ELF-1 (cell line): ENCODE measurements around the gene NEURL2.
"Not testable (repeated sequence)": the region's sequence is repeated elsewhere in the genome, so short reads cannot be mapped to it uniquely, and the experiment has no call there.

Experiments
- DNase-seq: peaks from one replicate; pipeline ENCODE4 v3.0.0-alpha.2; 2016; ENCODE audit warnings: low read depth, low spot score

Gene NEURL2

DNA sequence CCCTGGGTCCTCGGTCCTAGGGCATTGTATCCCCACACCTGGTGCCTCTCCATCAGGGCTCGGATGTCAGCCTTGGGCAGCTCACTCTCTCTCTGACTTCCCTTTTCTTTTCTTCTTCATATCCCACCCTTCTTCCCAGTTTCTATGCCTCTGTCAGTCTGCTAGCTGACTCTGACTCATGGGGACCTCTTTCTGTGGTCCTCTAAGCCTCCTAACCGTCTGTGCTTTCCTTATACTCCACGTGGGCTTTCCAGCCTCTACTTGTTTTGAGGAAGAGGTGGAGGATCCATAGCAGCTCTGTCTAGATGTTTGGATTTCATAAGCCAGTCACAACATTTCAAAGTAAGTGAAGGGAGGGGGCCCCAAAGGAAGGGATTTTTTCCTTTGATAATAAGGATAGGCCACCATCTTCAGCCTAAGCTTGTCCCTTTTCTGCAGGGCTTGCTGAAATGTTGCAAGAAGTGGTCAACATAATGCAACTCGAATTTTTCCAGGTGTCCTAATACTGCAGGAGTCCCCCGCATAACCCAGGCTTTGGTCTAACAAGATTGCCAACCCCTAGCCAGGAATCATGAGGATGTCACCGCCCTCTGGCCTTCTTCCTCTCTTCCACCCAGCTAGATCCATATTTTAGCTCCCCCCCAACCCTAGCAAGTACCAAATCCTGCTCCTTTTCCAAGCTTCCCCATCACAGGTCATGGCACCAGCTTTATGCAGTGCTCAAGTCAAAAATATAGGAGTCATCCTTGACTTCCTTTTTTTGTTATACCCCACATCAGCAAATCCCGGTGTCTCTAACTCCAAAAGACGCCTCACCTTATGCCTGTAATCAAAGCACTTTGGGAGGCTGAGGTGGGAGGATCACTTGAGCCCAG lies 29.7 kb upstream of the NEURL2 start:
- DNase-seq, result no peak

DNA sequence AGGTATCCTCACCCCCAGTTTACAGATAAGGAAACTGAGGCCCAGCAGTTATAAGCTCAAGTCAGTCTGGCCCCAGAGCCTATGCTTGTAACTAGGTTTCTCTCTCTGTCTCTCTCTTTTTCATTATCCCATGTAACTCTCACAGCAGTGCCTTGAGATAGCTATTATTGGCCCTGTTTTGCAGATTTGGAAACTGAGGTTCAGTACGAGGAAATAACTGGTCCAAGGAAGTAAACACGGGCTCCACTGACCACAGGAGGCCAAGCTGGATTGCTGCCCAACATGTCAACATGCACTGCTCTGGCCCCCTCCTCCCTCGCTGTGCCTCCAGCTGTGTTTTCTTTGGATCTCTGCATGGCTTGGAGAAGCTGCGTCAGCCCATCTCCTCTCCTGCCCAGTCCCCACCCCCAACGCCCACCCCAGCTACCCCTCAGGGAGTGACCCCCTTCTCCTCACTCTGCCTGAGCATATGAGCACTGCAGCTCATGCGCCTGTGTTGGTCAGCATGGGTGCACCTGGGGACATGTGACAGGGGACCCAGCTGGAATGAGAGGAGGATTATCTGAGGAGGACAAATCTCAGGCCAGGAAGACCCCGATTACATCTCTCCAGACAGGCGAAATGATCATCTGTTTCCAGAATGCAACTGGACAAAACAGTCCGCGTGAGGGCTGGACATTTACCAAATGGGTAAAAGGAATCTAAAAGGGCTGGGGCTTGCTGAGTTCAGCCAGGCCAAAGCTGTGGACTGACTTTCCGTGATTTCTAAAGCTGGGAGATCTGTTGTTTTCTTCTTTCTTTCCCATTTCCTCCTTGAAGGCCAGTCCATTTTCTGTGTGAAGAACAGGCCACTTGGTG lies 28.8 kb upstream of the NEURL2 start:
- DNase-seq, result no peak

DNA sequence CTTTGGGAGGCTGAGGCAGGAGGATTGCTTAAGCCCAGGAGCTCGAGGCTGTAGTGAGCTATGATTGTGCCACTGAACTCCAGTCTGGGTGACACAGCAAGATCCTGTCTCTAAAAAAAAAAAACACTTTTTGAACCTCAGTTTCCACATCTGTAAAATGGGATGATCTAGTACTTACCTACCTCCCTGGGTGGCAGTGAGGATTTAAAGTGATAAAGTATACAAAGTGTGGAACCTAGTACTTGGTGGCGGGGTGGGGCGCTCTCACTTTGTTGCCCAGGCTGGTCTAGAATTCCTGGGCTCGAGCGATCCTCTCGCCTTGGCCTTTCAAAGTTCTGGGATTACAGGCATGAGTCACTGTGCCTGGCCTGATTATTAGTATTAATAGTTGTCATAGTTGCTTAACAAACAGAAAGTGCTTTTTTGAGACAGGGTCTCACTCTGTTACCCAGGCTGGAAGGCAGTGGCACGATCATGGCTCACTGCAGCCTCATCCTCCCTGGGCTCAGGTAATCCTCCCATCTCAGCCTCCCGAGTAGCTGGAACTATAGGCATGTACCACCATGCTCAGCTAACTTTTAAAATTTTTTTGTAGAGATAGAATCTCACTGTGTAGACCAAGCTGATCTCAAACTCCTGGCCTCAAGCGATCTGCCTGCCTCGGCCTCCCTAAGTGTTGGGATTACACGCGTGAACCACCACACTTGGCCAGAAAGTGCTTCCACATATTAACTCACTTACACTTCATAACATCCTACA lies 27.9 kb upstream of the NEURL2 start:
- DNase-seq, result no peak

DNA sequence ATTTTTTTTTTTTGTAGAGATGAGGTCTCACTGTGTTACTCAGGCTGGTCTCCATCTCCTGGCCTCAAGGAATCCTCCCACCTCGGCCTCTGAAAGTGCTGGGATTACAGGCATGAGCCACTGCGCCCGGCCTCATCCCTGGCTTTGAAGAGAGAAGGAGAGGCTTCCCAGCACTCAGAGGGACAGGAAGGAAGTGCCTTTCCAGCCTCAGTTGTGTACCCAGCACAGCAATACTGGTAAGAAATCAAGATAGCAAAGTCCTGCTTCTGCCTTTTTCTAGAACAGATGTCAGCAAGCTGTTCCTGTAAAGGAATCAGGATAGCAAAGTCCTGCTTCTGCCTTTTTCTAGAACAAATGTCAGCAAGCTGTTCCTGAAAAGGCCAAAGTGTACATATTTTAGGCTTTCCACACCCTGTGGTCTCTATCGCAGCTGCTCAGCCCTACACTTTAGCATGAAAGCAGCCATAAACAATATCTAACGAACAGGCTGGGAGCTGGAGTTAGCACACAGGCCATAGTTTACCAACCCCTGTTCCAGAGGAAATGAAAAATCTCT lies 27.3 kb upstream of the NEURL2 start:
- DNase-seq, result no peak

DNA sequence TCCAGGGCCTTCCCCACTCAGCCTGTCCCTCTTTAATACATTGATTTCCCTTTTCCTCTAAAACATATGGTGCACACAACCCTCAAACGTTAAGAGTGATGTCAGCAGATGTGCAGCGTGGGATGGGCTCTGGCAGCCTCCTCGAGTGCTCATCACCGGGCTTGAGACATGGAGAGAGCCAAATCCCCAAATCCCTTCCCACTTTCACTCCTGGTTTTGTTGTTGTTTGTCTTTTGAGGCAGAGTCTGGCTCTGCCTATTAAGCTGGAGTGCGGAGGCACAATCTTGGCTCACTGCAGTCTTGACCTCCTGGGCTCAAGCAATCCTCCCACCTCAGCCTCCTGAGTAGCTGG lies 26.8 kb upstream of the NEURL2 start:
- no peak for DNase-seq

DNA sequence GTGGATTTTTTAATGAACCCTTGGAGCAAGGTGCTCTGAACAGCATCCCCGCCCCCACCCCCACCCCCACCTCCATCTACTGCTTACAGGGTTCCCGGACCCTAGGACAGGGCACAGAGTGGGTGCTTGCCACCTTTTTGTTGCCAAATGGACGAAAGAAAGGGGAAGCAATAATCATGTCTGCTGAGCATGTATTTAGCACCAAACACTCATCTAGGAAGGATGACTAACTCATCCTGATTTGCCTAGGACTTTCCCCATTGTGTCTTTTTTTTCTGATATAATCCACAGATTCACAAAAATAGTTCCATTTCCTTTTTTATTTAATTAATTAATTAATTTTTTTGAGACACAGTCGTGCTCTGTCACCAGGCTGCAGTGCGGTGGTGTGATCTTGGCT lies 22.1 kb upstream of the NEURL2 start:
- DNase-seq, result no peak

DNA sequence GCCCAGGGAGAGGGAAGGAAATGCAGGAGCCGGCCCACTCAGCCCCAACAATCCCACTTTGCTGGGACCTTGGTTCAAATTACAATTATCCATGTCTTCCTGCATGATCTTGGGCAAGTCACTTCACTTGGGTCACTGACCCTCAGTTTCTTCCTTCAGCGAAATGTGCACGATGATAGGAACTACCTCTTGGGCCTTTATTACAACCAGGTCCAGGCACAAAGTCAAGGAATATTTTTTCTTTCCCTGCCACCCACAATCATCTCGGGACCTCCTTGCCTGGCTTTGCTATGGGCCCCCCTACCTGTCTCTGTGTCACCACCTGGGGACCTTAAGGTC lies 21.3 kb upstream of the NEURL2 start:
- no peak for DNase-seq

DNA sequence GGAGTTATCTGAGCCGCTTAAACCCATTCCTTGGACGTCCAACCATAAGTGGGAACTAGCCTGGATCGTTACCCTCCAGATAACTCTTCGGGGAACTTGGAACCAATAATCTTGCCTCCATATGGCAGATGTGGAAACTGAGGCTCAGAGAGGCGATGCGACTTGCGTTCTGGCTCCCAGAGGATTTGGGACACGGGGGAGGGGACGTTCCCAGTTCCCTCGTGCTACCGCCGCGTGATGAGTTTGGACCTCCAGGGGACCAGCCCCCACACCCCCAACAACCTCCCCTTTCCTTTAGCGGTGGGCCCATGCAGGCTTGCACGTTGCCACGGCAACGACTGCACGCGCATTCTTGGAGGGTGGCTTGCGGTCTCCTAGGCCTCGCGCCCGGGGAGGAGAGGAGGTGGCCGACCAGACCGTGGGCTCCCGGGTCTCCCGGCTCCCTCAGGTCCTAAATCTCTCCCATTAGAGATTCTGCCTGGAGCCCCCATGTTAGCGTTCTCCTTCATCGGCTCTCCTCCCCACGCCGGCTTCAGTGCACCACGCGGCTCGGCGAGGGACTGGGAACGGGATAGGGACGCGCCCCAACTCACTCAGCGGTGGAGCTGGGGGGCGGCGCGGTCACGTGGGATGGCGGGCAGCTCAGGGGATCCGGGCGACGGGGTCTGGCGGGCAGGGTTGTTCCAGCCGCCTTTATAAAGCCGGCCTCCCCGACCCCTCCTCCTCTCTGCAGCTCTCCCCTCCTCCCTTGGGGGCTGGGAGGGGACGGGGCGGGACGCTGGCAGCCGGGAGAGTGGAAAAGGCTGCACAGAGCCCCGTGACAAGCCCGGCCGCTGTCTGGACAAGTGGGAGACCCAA lies 20.7 kb upstream of the NEURL2 start, which contains the start of gene PLTP:
Gene PLTP (minus strand): TSS at position 670 of the 858 bp plus-strand sequence. CDS start 703 bp downstream, outside the sequence.
- DNase-seq, result peak; percentile 79

DNA sequence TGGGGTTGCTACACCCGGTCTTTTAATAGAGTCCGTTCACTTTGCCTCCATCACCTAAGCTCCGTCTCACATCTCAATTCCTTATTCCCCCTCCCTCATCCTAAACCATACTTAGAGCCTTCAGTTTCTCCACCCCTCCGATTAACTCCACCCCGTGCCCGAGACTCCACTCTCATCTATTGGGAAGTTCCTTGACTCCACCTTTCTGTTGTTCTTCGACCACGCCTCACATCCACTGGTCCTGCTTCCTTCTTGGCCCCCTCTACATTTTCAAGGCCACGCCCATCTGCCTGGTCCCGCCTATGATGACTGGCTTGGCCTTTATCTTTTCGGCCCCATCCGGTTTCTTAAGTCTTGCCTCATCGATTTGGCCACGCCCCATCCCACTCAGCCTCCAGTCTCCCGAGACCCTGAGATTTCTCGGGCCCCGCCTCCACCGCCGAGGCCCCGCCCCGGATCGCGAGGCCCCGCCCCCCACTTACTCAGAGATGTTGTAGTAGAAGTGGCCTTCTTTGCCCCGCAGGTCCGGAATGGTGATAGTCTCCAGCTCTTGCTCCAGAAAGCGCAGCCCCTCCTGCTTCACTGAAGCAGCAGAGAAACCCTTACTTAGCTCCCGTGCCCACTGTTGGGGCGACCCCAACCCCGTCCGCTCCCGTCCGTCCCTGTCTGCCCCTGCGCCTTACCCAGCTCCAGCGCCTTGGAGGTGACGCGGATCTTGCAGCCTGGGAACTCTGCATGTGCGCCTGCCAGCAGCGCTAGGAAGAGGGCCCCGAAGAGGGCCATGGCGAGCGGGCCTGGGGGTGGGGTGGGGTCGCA lies 19.9 kb upstream of the NEURL2 start:
- peak; percentile 100 for DNase-seq

DNA sequence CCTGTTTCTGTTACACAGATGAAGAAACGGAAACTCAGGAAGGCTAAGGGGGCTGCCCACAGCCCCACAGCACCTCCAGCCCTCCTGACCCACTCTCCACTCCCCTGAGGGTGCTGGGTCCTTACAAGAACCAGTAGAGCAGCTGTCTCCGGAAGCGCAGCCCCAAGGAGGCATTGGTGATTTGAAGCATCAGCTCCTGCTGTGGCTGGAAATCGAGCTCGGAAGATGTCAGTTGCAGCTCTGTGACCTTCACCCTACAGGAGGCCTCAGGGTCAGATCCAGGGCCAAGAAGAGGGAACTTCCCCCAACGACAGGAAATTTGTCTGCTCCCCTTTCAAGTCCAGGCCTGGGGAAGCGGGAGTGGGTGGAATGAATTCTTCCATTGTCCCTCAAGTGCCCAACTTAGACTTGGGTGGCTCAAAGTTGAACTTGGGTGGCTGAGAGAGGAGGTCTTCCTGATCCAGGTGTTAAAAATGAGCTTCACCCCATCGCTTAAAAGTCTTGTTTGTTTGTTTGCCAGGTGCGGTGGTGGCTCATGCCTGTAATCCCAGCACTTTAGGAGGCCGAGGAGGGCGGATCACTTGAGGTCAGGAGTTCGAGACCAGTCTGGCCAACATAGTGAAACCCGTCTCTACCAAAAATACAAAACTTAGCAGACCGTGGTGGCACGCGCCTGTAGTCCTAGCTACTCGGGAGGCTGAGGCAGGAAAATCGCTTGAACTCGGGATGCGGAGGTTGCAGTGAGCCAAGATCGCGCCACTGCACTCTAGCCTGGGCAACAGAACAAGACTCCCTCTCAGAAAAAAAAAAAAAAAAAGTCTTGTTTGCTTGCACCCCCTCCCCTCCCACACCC lies 19.0 kb upstream of the NEURL2 start:
- no peak for DNase-seq

DNA sequence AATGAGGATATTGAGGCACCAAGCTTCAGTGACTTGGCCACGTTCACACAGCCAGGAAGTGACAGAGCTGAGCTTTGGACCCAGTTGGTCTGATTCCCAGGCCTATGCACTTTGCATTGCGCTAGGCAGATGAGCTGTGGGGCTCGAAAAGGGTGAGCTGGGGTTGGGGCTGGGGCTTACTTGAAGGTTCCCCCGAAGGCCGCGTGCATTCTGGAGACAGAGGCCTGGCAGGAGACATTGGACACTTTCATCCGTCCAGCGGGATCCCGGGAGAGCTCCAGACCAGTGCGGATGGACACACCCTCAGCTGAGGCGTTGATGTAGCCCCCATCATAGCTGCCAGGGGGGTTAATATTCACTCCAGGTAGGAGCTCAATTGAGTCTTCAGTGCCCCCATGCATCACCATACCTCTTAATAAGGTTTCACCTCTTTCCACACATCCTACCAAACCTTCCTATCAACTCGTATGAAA lies 18.4 kb upstream of the NEURL2 start:
- DNase-seq, result no peak

DNA sequence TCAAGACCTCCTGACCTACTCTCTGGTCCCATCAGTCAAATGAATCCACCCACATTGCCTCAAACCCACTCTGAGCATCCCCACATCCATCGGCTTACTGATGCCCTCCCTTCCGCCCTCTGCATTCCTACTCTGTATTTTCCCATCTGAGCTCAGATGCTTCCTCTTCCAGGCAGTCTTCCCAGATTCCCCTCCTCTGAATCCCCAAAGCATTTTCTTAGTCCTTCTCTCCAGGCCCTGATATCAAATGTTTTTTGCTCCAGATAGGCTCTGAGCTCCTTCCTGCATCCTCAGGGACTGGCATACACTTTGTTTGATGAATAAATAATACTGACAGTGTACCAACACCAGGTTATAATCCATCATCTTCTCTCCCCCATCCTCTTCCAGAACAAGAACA lies 17.1 kb upstream of the NEURL2 start:
- DNase-seq, result no peak

DNA sequence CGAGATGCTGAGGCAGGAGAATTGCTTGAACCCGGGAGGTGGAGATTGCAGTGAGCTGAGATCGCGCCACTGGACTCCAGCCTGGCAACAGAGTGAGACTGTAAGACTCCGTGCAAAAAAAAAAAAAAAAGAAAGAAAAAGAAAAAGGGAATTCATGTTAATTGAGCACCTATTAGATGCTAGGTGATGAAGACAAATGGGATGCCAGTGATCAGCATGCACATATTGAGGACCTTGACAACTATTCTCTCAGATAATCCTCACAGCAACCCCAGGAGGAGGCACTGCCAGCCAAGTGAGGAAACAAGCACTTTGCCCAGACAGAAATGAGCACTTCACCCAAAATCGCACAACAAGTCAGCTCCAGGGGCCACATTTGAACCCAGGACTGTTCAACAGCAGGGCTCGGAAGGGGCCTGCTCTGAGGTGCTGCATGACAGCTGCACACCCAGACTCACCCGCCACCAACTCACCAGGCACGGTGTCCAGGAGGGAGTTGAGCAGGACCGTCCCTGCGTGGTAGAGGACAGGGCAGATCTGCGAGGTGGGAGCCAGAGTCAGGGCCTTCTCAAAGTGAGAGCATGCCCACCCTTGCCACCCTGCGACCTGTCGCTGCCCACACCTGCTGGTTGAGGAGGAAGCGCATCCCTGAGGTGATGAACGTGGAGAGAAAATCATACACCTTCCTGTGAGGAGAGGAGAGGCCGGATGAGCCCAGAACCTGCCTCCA lies 16.4 kb upstream of the NEURL2 start:
- DNase-seq, result no peak

DNA sequence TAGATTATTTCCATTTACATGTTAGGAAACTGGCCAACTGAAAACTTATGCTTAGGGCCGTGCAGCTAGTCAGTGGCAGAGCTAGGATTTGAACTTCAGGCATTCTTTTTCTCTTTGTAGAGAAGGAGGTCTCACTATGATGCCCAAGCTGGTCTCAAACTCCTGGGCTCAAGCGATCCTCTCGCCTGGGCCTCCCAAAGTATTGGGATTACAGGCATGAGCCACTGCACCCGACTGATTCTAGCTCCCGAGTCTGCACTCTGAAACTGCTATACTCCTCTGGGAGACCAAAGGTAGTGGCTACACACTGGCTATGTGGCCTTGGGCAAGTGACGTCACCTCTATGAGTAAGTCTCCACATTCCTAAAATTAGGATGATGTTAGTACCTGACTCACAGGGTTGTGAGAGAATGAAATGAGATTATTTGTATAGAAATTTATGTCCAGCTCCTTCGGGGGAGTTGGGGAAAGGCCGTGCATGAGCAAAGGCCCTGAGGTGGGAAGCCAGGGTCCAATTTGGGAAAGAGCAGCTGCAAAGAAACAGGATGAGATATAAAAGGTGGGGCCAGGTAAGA lies 14.6 kb upstream of the NEURL2 start:
- DNase-seq, result no peak

DNA sequence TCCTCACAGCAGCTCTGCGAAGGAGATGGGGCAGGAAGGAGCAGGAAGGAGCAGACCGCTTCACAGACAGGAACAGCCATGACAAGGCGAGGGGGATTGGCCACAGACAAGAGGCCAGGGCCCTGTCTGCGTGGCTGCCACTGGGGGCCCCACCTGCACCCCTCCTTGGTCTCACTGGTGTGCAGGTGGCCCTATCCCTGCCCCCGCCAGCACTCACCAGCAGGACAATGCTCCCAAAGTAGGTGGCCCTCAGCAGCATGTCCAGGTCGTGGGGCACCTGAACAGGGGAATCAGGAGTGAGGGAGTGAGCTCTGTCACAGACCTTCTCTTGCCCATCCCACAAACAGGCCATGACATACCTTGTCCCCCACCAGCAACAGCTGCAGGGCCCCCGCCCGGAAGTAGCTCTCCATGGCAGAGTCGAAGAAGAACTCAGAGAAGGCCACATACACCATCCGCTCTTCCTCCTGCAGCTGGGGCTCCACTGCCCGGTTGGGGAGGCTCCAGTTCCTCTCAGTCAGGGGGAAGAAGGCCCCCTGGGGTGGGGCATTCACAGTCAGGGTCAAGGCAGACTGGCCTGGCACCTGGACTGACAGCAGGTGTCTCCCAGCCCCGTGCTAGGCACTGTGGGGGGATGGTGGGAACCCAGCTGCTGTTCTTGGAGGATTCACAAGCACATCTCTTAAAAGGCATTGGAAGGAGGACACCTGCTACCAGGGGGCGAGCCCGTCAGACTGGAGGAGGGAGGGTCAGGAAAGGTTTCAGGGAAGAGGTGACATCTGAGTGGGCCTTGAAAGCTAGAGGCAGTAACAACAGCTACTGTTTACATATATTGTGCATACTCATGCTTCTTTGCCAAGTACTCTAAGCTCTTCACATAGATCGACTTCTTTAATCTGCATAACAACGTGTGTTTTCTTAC lies 13.8 kb upstream of the NEURL2 start:
- DNase-seq, result no peak

DNA sequence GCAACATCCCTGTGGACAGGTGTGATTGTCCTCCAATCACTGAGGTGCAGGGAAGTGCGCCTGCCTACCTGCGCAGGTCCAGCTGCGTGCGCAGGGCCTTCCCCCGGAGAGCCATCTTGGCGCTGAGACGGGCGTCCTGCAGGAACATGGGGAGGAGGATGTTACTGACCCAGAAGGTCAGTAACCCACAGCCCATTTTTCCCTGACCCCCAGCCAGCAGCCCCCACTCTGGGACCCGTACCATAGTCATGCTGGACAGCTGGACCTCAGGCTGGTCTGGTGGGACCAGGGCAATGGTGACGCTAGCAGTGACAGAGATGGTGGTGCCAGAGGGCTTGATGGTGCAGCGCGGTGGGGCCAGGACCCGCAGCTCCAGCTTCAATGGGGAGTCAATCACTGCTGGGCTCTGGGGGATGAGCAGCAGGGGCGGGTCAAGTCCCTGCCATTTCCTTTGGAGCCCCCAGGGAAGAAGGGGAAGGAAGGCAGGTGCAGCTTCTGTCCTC lies 11.2 kb upstream of the NEURL2 start:
- no peak for DNase-seq

DNA sequence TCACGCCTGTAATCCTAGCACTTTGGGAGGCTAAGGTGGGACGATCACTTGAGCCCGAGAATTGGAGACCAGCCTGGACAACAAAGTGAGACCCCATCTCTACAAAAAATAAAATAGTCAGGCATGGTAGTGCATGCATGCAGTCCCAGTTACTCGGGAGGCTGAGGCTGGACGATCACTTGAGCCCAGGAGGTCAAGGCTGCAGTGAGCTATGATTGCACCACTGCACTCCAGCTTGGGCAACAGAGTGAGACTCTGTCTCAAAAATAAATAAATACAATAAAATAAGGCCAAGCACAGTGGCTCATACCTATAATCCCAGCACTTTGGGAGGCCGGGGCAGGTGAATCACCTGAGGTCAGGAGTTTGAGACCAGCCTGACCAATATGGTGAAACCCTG lies 10.3 kb upstream of the NEURL2 start:
- DNase-seq, result not testable (repeated sequence)
